ENCODE measurements around the gene BZW2. TPM values are rescaled to one million over a fixed set of nuclear protein-coding genes. Genes with fewer than 3 reads are reported as not detected.

Gene BZW2
- total RNA-seq, 1 experiment from 2014 or later: 80.9 TPM

DNA sequence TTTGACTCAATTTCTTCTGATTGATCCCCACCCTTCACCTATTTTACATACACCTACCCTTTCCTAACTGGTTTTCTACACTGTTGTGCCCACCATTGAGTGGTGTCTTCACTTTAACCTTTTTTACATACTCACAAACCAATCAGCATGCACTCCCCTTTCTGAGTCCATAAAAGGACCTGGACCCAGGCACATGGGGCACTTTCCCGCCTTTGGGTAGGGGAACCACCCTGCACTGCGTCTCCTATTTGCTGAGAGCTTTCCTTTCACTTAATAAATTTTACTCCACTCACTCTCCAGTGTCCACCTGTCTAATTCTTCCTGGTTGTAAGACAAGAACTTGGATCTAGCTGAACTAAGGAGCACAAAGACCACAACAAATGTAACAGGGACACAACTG lies 34.3 kb upstream of the BZW2 start:
- TF ChIP-seq TCF7L2 (IDR thresholded peaks at IDR 0.05; ENCODE audit: low read depth, low read length) (no peak), SIN3A (IDR thresholded peaks at IDR 0.05; ENCODE audit: borderline replicate concordance, insufficient read depth, low read depth, low read length) (no peak), POLR2AphosphoS5 (IDR thresholded peaks at IDR 0.05; ENCODE audit: low read depth, low read length) (no peak)
- TF ChIP-seq, protein P1, sequence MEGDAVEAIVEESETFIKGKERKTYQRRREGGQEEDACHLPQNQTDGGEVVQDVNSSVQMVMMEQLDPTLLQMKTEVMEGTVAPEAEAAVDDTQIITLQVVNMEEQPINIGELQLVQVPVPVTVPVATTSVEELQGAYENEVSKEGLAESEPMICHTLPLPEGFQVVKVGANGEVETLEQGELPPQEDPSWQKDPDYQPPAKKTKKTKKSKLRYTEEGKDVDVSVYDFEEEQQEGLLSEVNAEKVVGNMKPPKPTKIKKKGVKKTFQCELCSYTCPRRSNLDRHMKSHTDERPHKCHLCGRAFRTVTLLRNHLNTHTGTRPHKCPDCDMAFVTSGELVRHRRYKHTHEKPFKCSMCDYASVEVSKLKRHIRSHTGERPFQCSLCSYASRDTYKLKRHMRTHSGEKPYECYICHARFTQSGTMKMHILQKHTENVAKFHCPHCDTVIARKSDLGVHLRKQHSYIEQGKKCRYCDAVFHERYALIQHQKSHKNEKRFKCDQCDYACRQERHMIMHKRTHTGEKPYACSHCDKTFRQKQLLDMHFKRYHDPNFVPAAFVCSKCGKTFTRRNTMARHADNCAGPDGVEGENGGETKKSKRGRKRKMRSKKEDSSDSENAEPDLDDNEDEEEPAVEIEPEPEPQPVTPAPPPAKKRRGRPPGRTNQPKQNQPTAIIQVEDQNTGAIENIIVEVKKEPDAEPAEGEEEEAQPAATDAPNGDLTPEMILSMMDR (IDR thresholded peaks at IDR 0.05): no peak
- TF ChIP-seq, protein P2, sequence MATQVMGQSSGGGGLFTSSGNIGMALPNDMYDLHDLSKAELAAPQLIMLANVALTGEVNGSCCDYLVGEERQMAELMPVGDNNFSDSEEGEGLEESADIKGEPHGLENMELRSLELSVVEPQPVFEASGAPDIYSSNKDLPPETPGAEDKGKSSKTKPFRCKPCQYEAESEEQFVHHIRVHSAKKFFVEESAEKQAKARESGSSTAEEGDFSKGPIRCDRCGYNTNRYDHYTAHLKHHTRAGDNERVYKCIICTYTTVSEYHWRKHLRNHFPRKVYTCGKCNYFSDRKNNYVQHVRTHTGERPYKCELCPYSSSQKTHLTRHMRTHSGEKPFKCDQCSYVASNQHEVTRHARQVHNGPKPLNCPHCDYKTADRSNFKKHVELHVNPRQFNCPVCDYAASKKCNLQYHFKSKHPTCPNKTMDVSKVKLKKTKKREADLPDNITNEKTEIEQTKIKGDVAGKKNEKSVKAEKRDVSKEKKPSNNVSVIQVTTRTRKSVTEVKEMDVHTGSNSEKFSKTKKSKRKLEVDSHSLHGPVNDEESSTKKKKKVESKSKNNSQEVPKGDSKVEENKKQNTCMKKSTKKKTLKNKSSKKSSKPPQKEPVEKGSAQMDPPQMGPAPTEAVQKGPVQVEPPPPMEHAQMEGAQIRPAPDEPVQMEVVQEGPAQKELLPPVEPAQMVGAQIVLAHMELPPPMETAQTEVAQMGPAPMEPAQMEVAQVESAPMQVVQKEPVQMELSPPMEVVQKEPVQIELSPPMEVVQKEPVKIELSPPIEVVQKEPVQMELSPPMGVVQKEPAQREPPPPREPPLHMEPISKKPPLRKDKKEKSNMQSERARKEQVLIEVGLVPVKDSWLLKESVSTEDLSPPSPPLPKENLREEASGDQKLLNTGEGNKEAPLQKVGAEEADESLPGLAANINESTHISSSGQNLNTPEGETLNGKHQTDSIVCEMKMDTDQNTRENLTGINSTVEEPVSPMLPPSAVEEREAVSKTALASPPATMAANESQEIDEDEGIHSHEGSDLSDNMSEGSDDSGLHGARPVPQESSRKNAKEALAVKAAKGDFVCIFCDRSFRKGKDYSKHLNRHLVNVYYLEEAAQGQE (IDR thresholded peaks at IDR 0.05; ENCODE audit: insufficient read depth in 1 of 2, low read depth in 2 of 2, low read length in 1 of 2): no peak
- DNase-seq (ENCODE audit: low read depth, low spot score): no peak
- in situ Hi-C loops (cut with HindIII; ENCODE audit: low pct_unique_long_range_greater_than_20kb, low sequenced_read_pairs) (no loop called here), intact Hi-C loops (cut with micrococcal nuclease; ENCODE audit: unreplicated experiment) (no loop called here)
- ATAC-seq: no peak
- CTCF ChIA-PET: no interaction called here
- POLR2A ChIA-PET: no interaction called here
- BruUV-seq (replicated peaks): no TSS peak
- H3K9me3 ChIP-seq (ENCODE audit: control insufficient read depth, insufficient read depth, low read depth, low read length): no peaks in the 10 kb centered on the region
- no peaks in the 10 kb centered on the region for H3K4me1 ChIP-seq (ENCODE audit: control insufficient read depth, insufficient read depth, low read length)
- no peak overlapping the region for H3K4me3 ChIP-seq (ENCODE audit: low read depth in 2 of 2, low read length in 2 of 2)
- H3K27ac ChIP-seq (ENCODE audit: low read length): no peak overlapping the region
- peaks cover 3% of the 10 kb centered on the region for H3K36me3 ChIP-seq (ENCODE audit: control insufficient read depth, insufficient read depth, low read length)
- H3K27me3 ChIP-seq (ENCODE audit: control insufficient read depth, insufficient read depth, low read length): no peaks in the 10 kb centered on the region

DNA sequence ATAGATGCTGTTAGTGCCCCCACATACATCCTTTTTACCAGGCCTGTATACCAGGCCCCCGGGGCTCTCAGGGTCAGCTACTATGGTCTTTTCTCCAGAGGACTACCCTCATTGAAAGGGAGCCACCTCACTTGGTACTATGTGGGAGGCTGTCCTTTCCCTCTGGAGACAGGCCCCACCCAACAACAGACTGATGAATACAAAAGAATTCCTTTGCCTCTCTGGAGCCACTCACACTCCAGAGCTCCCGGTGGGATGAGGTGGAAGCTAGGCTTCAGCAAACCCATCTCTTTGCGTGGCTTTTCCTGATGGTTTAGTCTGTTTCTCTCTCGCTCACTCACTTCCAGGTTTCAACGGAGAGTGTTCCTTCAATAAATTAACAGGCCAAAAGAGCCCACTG lies 30.8 kb upstream of the BZW2 start:
- CTCF ChIA-PET: no interaction called here
- no peaks in the 10 kb centered on the region for H3K27me3 ChIP-seq (ENCODE audit: control insufficient read depth, insufficient read depth, low read length)
- H3K27ac ChIP-seq (ENCODE audit: low read length): no peak overlapping the region
- TF ChIP-seq, protein P1 (IDR thresholded peaks at IDR 0.05): no peak
- no peak for TF ChIP-seq POLR2AphosphoS5 (IDR thresholded peaks at IDR 0.05; ENCODE audit: low read depth, low read length)
- TF ChIP-seq TCF7L2 (IDR thresholded peaks at IDR 0.05; ENCODE audit: low read depth, low read length): no peak
- no peak for TF ChIP-seq SIN3A (IDR thresholded peaks at IDR 0.05; ENCODE audit: borderline replicate concordance, insufficient read depth, low read depth, low read length)
- TF ChIP-seq, protein P2 (IDR thresholded peaks at IDR 0.05; ENCODE audit: insufficient read depth in 1 of 2, low read depth in 2 of 2, low read length in 1 of 2): no peak
- intact Hi-C loops (cut with micrococcal nuclease; ENCODE audit: unreplicated experiment) (no loop called here), in situ Hi-C loops (cut with HindIII; ENCODE audit: low pct_unique_long_range_greater_than_20kb, low sequenced_read_pairs) (no loop called here)
- no TSS peak for BruUV-seq (replicated peaks)
- H3K36me3 ChIP-seq (ENCODE audit: control insufficient read depth, insufficient read depth, low read length): peaks cover 3% of the 10 kb centered on the region; the same call in 1 of the 2 replicates
- H3K9me3 ChIP-seq (ENCODE audit: control insufficient read depth, insufficient read depth, low read depth, low read length): no peaks in the 10 kb centered on the region
- no peak for ATAC-seq
- POLR2A ChIA-PET: no interaction called here
- H3K4me1 ChIP-seq (ENCODE audit: control insufficient read depth, insufficient read depth, low read length): no peaks in the 10 kb centered on the region
- no peak for DNase-seq (ENCODE audit: low read depth, low spot score)
- H3K4me3 ChIP-seq (ENCODE audit: low read depth in 2 of 2, low read length in 2 of 2): no peak overlapping the region

All from Panc1 (cell line).